GM23248 (cell line): Measurements from ENCODE around the gene RNF151. TPM values are rescaled to one million over a fixed set of nuclear protein-coding genes. Genes with fewer than 3 reads are reported as not detected.

Experiments used
- DNase-seq: peaks from one replicate; pipeline ENCODE4 v3.0.0-alpha.2; 2015
- H2AFZ ChIP-seq: fragments of 200-600 bp; sonication (generic); 2 replicates; pipeline ENCODE4 v1.6.1; 2016; ENCODE audit warnings: antibody characterized with exemption
- H3F3A ChIP-seq: fragments of 200-600 bp; sonication (generic); 2 replicates; pipeline ENCODE4 v1.6.1; 2016; ENCODE audit warnings: mild to moderate bottlenecking, antibody characterized with exemption, mixed run types; ENCODE audit not compliant: insufficient read depth
- H3K27ac ChIP-seq: fragments of 200-600 bp; sonication (generic); 2 replicates; pipeline ENCODE4 v1.5.1; 2016; ENCODE audit warnings: mild to moderate bottlenecking
- H3K27me3 ChIP-seq: fragments of 200-600 bp; sonication (generic); replicated peaks from 2 replicates; pipeline ENCODE4 v1.6.1; 2016; ENCODE audit warnings: mild to moderate bottlenecking; ENCODE audit not compliant: insufficient read depth
- H3K36me3 ChIP-seq: fragments of 200-600 bp; sonication (generic); 2 replicates; pipeline ENCODE4 v1.6.1; 2016; ENCODE audit warnings: low read depth, mild to moderate bottlenecking
- H3K4me1 ChIP-seq: fragments of 200-600 bp; sonication (generic); 2 replicates; pipeline ENCODE4 v1.6.1; 2016; ENCODE audit warnings: mild to moderate bottlenecking; ENCODE audit not compliant: insufficient read depth
- H3K4me2 ChIP-seq: fragments of 200-600 bp; sonication (generic); one replicate; pipeline ENCODE4 v1.6.1; 2016; ENCODE audit warnings: mild to moderate bottlenecking; ENCODE audit not compliant: unreplicated experiment
- H3K4me3 ChIP-seq: fragments of 200-600 bp; sonication (generic); 2 replicates; pipeline ENCODE4 v1.5.1; 2016; ENCODE audit warnings: mild to moderate bottlenecking
- H3K79me2 ChIP-seq: fragments of 200-600 bp; sonication (generic); 2 replicates; pipeline ENCODE4 v1.6.1; 2016; ENCODE audit warnings: mild to moderate bottlenecking; ENCODE audit not compliant: insufficient read depth
- H3K9ac ChIP-seq: fragments of 200-600 bp; sonication (generic); 2 replicates; pipeline ENCODE4 v1.6.1; 2016; ENCODE audit warnings: mild to moderate bottlenecking
- H3K9me2 ChIP-seq: fragments of 200-600 bp; sonication (generic); 2 replicates; pipeline ENCODE4 v1.6.1; 2016; ENCODE audit warnings: mixed run types, mild to moderate bottlenecking, moderate library complexity; ENCODE audit not compliant: insufficient read depth
- H3K9me3 ChIP-seq: fragments of 200-600 bp; sonication (generic); one replicate; pipeline ENCODE4 v1.6.1; 2017; ENCODE audit warnings: low read depth
- H4K20me1 ChIP-seq: fragments of 200-600 bp; sonication (generic); 2 replicates; pipeline ENCODE4 v1.6.0; 2016; ENCODE audit not compliant: insufficient read depth
- EZH2 ChIP-seq: fragments of 200-600 bp; sonication (generic); IDR thresholded peaks from 2 replicates; pipeline ENCODE4 v1.6.1; 2018; ENCODE audit warnings: antibody characterized with exemption, mild to moderate bottlenecking; ENCODE audit not compliant: insufficient read depth, poor library complexity, severe bottlenecking
- EZH2phosphoT487 ChIP-seq: fragments of 200-600 bp; sonication (generic); IDR thresholded peaks from 2 replicates; pipeline ENCODE4 v1.6.1; 2018; ENCODE audit warnings: antibody characterized with exemption, moderate library complexity, mild to moderate bottlenecking, low read depth; ENCODE audit not compliant: insufficient read depth
- WGBS, 2 experiments: methylation state at CpG; one replicate each; pipeline ENCODE4 v1.1.6; 2015 to 2017; ENCODE audit warnings: low lambda C conversion rate in 2 of 2, low coverage in 1 of 2; ENCODE audit errors: missing lambda C conversion rate in 2 of 2; 5-methylcytosine and 5-hydroxymethylcytosine counted together
- in situ Hi-C: fragments of 300-500 bp; cut with MboI; formaldehyde crosslinking; loops from 2 replicates; pipeline ENCODE4 v1.15.0; 2020
- polyA plus RNA-seq: library from polyadenylated mRNA; unstranded; fragments of >200 nt; fragmentation: Nextera tagmentation; extraction: Ambion mirVana; gene quantifications from 2 replicates; pipeline ENCODE4 v1.2.1, GENCODE V29; 2016
- total RNA-seq: library from RNA; depleted of rRNA; stranded (reverse); fragments of >200 nt; shearing (Covaris generic); gene quantifications from 2 replicates; pipeline ENCODE4 v1.2.3, GENCODE V29; 2014

Gene RNF151
- total and polyA plus RNA-seq, 2 experiments from 2014 or later = 0.25 TPM; not detected in 1

DNA sequence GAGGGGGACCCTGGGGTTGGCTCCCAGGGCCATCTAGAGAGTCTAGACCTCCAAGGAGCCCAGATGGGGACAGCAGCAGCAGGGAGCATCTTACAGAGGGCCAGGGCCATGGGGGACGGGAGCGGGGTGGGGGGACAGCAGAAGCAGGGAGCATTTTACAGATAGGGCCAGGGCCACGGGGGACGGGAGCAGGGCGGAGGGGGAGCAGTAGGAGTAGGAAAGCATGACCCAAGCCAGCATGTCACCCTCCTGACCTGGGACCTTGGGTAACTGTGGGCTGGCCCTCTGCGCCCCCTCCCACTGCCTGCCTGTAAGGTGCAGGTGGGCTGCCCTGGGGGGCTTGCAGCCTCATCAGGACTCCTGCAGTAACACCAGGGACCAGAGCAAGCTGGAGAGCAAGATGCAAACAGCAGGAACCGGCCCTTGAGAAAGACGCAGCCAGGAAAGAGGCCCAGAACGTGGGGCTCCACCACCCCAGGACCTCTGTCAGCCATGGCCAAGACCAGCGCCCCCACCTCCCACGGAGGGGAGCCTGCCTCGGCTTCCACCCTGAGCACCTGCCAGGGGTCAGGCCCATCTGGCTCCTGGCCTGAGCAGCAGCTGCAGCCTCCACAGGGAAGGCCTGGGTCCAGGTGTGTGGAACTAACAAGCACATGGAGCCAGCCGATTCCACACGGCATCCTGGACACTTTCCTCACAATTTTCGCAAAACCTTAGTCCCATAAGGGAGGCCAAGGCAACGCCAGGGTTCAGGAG, 40.6 kb downstream of the RNF151 start:
- in situ Hi-C loops = no loop called here

DNA sequence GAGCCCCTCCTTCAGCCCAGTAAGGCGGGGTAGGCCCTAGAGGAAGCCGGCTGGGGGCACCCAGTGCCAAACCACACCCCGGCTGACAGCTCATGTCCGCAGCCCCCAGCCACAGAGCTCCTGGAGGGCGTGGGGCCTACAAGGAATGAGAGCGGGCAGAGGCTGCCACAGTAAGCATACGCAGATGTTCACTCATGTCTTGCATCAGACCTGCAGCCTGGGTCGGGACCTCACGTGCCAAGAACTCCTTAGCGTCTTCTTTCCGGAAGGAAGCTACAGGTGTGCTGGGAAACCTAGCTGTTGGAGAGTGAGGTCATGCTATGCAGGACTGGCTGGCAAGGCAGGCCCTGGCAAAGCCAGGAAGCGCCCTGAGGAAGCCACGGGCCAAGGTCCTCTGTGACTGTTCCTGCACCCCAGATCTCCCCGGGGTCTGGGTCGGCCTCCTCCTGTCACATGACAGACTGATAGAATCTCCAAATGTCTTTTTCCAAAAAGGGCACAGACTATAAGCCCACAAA, 41.4 kb downstream of the RNF151 start:
- H3K27me3 ChIP-seq = no peaks in the 10 kb centered on the region
- TF ChIP-seq EZH2phosphoT487 = no peak
- no peak for TF ChIP-seq EZH2
- H3K9me3 ChIP-seq = no peaks in the 10 kb centered on the region
- no peak overlapping the region for H2AFZ ChIP-seq
- H3K27ac ChIP-seq = peak overlapping the region; percentile 93
- WGBS, 2 experiments = 5 to 8% methylated on average over 15 of the region's 15 CpGs
- peak overlapping the region; percentile 97 for H3K4me2 ChIP-seq
- peaks cover 17% of the 10 kb centered on the region for H3F3A ChIP-seq
- no peaks in the 10 kb centered on the region for H3K36me3 ChIP-seq
- peaks cover 77% of the 10 kb centered on the region for H3K79me2 ChIP-seq
- in situ Hi-C loops = no loop called here
- no peaks in the 10 kb centered on the region for H3K9me2 ChIP-seq
- H3K9ac ChIP-seq = peak overlapping the region; percentile 91
- peak; percentile 96 for DNase-seq
- H4K20me1 ChIP-seq = peaks cover 11% of the 10 kb centered on the region; the same call in 1 of the 2 replicates
- peak overlapping the region; percentile 85 for H3K4me3 ChIP-seq
- peaks cover 21% of the 10 kb centered on the region for H3K4me1 ChIP-seq

More for the DNA sequence above, 40.6 kb downstream of the RNF151 start:
- no peak overlapping the region for H2AFZ ChIP-seq
- peak overlapping the region; percentile 91 for H3K9ac ChIP-seq
- peak overlapping the region; percentile 97 for H3K4me2 ChIP-seq
- peaks cover 11% of the 10 kb centered on the region; the same call in 1 of the 2 replicates for H4K20me1 ChIP-seq
- no peak for DNase-seq
- peak overlapping the region; percentile 85 for H3K4me3 ChIP-seq
- no peaks in the 10 kb centered on the region for H3K9me2 ChIP-seq
- H3K9me3 ChIP-seq = no peaks in the 10 kb centered on the region
- peaks cover 21% of the 10 kb centered on the region for H3K4me1 ChIP-seq
- H3F3A ChIP-seq = peaks cover 17% of the 10 kb centered on the region
- TF ChIP-seq EZH2phosphoT487 (no peak), EZH2 (no peak)
- WGBS, 2 experiments = 58 to 64% methylated on average over 15 to 16 of the region's 16 CpGs
- no peaks in the 10 kb centered on the region for H3K27me3 ChIP-seq
- H3K79me2 ChIP-seq = peaks cover 85% of the 10 kb centered on the region
- H3K27ac ChIP-seq = peak overlapping the region; percentile 93
- H3K36me3 ChIP-seq = no peaks in the 10 kb centered on the region; the same call in 1 of the 2 replicates

DNA sequence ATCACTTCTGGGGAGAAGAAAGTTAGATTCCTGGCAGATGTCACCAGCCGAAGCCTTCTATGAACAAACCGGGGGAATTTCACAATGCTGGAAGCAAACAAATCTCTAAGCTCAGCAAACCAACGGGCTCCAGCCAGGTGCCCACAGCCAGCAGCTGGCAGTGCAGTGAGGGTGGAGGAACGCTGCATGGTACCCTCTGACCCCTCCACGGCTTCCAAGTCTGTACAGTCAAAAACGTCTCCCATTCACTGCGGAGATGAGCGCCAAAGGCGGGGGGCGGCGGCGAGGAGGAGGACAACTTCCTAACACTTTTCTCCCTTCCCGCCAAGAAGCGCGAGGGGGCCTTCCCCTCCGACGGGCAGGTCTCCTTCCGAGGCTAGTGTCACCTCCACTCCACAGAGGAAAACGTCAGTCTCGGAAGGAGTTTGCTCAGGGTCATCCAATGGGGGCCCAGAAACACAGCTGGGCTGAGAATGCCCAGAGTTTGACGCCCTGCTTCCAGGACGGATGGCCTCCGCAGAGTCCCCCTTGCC, 42.0 kb downstream of the RNF151 start:
- peak; percentile 84 for DNase-seq
- H3K4me1 ChIP-seq = peaks cover 18% of the 10 kb centered on the region

DNA sequence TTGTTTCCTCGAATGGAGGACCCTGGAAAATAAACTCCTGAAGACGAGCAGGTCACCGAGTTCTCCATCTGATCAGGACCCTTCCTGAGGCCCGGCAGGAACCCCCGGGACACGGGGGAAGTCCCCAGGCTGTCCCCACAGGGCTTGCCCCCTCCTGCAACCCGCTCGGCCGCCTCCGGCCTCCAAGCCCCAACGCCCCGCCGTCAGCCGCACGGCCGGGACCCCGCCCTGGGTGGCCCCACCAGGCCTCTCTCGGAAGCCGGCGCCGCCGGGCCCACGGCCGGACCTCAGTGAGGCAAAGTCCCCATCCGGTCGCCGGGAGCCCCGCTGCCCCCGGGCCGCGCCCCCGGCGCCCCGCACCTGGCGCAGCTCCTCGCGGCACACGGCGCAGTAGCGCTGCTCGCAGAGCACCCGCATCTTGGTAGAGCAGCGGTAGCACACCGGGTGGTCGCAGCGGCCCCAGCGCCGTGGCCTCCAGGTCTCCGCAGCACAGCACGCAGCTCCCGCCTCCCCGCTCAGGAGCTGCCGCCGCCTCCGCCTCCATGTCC, 42.6 kb downstream of the RNF151 start:
- Histone ChIP-seq H4K20me1 (peaks cover 11% of the 10 kb centered on the region; the same call in 1 of the 2 replicates), H3K79me2 (peaks cover 65% of the 10 kb centered on the region), H3F3A (peaks cover 17% of the 10 kb centered on the region)

More for the DNA sequence above, 42.0 kb downstream of the RNF151 start:
- Histone ChIP-seq H3K9me2 (no peaks in the 10 kb centered on the region), H3K9me3 (no peaks in the 10 kb centered on the region), H3K4me3 (peak overlapping the region; percentile 85), H4K20me1 (peaks cover 11% of the 10 kb centered on the region; the same call in 1 of the 2 replicates), H3K79me2 (peaks cover 70% of the 10 kb centered on the region), H3K27ac (peak overlapping the region; percentile 93), H3K9ac (peak overlapping the region; percentile 91), H3F3A (peaks cover 17% of the 10 kb centered on the region), H3K36me3 (no peaks in the 10 kb centered on the region), H3K27me3 (no peaks in the 10 kb centered on the region), H3K4me2 (peak overlapping the region; percentile 97), H2AFZ (0 out of 2 replicates have a peak overlapping the region, but pooled peaks have one; percentile 2)
- in situ Hi-C loops = no loop called here
- 1% methylated on average over 23 of the region's 23 CpGs for WGBS, 2 experiments
- TF ChIP-seq EZH2 = no peak
- no peak for TF ChIP-seq EZH2phosphoT487

More for the DNA sequence above, 42.6 kb downstream of the RNF151 start:
- Histone ChIP-seq H3K36me3 (no peaks in the 10 kb centered on the region), H3K4me2 (peak overlapping the region; percentile 97), H3K9me3 (no peaks in the 10 kb centered on the region), H3K9ac (peak overlapping the region; percentile 91), H2AFZ (0 out of 2 replicates have a peak overlapping the region, but pooled peaks have one; percentile 2), H3K4me3 (peak overlapping the region; percentile 85), H3K4me1 (peaks cover 18% of the 10 kb centered on the region), H3K9me2 (no peaks in the 10 kb centered on the region), H3K27me3 (no peaks in the 10 kb centered on the region), H3K27ac (peak overlapping the region; percentile 93)
- DNase-seq = peak; percentile 45
- 1% methylated on average over 14 to 49 of the region's 55 CpGs for WGBS, 2 experiments
- in situ Hi-C loops = no loop called here
- no peak for TF ChIP-seq EZH2
- no peak for TF ChIP-seq EZH2phosphoT487
